Erythroblast (primary cell): ENCODE measurements around the gene ATN1.

Experiments used
- GATA1 ChIP-seq: IDR thresholded peaks from 2 replicates; pipeline ENCODE4 v1.6.1; 2011; ENCODE audit warnings: low read depth, mild to moderate bottlenecking, control low read depth, low read length, moderate library complexity
- POLR2A ChIP-seq: IDR thresholded peaks from 2 replicates; pipeline ENCODE4 v1.6.1; 2011; ENCODE audit warnings: mild to moderate bottlenecking, low read length

GRCh38 chr12:6942331-6942665 is 14.5 kb downstream of the ATN1 start:
- TF ChIP-seq POLR2A (no peak), GATA1 (no peak)
